Right lobe of liver (tissue), 4 donors: Measurements from ENCODE around the gene DIP2C.

Experiments
- POLR2A ChIP-seq: fragments of 450-650 bp; IDR thresholded peaks from one replicate; pipeline ENCODE4 v1.6.1; 2017; ENCODE audit warnings: antibody characterized with exemption, mild to moderate bottlenecking
- TF ChIP-seq, protein P1 (sequence below), 4 donors: fragments of 200-600 bp in 3 of 4; fragments of 450-650 bp in 1 of 4; IDR thresholded peaks; one replicate each; pipeline versions ENCODE4 v1.5.1 to v1.8.0; 2016 to 2022; ENCODE audit warnings: antibody characterized with exemption in 4 of 4, mild to moderate bottlenecking in 2 of 4
- donor health status: DM: no; HTN: no; CAD: no.
- donor health status: DM: no; HTN: no; CAD: no.
- donor health status: DM: no; HTN: yes; CAD: no.

DNA sequence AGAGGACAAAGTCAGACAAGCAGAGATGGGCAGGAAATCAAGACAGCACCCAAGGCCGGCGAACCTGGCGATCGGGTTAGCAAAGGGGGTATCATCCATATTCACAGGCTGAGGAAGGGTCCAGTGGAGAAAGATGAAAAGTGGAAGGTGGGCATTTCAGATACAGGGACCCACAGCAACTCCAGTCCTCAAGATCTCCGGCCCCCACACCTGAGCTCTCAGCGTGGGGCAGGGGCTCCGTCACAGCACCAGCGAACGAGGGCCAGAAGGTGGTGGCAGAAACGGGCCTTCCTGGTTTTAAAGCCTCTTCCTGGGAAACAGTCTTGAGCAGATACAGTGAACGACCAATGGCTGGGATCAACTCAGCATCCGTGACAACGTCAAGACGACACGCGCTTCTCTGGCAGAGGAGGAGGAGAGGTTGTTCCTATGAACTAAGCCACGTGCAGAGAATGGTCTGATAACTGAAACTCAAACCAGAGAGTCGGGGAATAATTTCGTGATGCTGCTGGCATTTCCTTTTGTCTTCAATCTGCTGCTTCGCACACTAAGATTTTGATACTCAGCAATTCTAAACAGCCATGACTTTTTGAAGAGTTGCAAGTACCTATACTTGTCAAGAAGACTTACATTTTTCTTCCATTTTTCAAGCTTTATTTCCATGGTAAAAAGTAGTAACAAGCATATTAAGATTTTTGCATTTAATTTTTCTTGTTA, 334.4 kb downstream of the DIP2C start:
- TF ChIP-seq, protein P1, sequence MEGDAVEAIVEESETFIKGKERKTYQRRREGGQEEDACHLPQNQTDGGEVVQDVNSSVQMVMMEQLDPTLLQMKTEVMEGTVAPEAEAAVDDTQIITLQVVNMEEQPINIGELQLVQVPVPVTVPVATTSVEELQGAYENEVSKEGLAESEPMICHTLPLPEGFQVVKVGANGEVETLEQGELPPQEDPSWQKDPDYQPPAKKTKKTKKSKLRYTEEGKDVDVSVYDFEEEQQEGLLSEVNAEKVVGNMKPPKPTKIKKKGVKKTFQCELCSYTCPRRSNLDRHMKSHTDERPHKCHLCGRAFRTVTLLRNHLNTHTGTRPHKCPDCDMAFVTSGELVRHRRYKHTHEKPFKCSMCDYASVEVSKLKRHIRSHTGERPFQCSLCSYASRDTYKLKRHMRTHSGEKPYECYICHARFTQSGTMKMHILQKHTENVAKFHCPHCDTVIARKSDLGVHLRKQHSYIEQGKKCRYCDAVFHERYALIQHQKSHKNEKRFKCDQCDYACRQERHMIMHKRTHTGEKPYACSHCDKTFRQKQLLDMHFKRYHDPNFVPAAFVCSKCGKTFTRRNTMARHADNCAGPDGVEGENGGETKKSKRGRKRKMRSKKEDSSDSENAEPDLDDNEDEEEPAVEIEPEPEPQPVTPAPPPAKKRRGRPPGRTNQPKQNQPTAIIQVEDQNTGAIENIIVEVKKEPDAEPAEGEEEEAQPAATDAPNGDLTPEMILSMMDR (IDR thresholded peaks at IDR 0.05): no peak
- TF ChIP-seq POLR2A: no peak
